Neuron (in vitro differentiated cells): ENCODE data around the gene DNAH8.

Source experiments
- H2AFZ ChIP-seq: one replicate; pipeline ENCODE4 v1.6.1; 2013; ENCODE audit warnings: low read depth, mild to moderate bottlenecking, inconsistent platforms, low read length, moderate library complexity
- H3K27me3 ChIP-seq: one replicate; pipeline ENCODE4 v1.6.1; 2013; ENCODE audit warnings: low read length; ENCODE audit not compliant: insufficient read depth
- H3K36me3 ChIP-seq: one replicate; pipeline ENCODE4 v1.6.1; 2013; ENCODE audit warnings: low read length; ENCODE audit not compliant: insufficient read depth
- H3K4me1 ChIP-seq: one replicate; pipeline ENCODE4 v1.6.1; 2013; ENCODE audit warnings: low read length; ENCODE audit not compliant: insufficient read depth
- H3K4me3 ChIP-seq: 2 replicates; pipeline ENCODE4 v1.5.1; 2013; ENCODE audit warnings: mild to moderate bottlenecking, low read length, moderate library complexity
- H3K9me3 ChIP-seq: one replicate; pipeline ENCODE4 v1.6.1; 2013; ENCODE audit warnings: low read length

The DNAH8 gene

GRCh38 chr6:39047434-39048327 is 332.6 kb downstream of the DNAH8 start:
- Histone ChIP-seq H2AFZ (no peak overlapping the region), H3K4me1 (no peaks in the 10 kb centered on the region), H3K9me3 (no peaks in the 10 kb centered on the region), H3K27me3 (peaks cover 67% of the 10 kb centered on the region), H3K36me3 (no peaks in the 10 kb centered on the region), H3K4me3 (no peak overlapping the region)

- Histone ChIP-seq H3K4me1 (no peaks in the 10 kb centered on the region), H3K36me3 (no peaks in the 10 kb centered on the region), H3K9me3 (no peaks in the 10 kb centered on the region), H3K27me3 (peaks cover 69% of the 10 kb centered on the region), H2AFZ (no peak within 1 kb of the TSS), H3K4me3 (peak within 1 kb of the TSS; percentile 3)
Observed at GRCh38 chr6:39048481-39049399, 333.6 kb downstream of the DNAH8 start, which contains the start of gene GLP1R. Gene GLP1R, plus strand, starts transcription at chr6:39048781. Its CDS starts 60 bp downstream, at chr6:39048841.

GRCh38 chr6:39049575-39050283 is 334.6 kb downstream of the DNAH8 start:
- Histone ChIP-seq H3K36me3 (no peaks in the 10 kb centered on the region), H3K27me3 (peaks cover 69% of the 10 kb centered on the region)

GRCh38 chr6:39050453-39051112 is 335.5 kb downstream of the DNAH8 start:
- H3K4me1 ChIP-seq, result no peaks in the 10 kb centered on the region
- H3K9me3 ChIP-seq, result no peaks in the 10 kb centered on the region
- no peak overlapping the region for H3K4me3 ChIP-seq
- H3K36me3 ChIP-seq, result no peaks in the 10 kb centered on the region
- peaks cover 62% of the 10 kb centered on the region for H3K27me3 ChIP-seq
- H2AFZ ChIP-seq, result no peak overlapping the region

More at GRCh38 chr6:39049575-39050283, 334.6 kb downstream of the DNAH8 start:
- H3K9me3 ChIP-seq, result no peaks in the 10 kb centered on the region
- no peaks in the 10 kb centered on the region for H3K4me1 ChIP-seq
- H2AFZ ChIP-seq, result no peak overlapping the region
- no peak overlapping the region for H3K4me3 ChIP-seq

GRCh38 chr6:39051399-39052122 is 336.4 kb downstream of the DNAH8 start:
- no peaks in the 10 kb centered on the region for H3K9me3 ChIP-seq
- H2AFZ ChIP-seq, result no peak overlapping the region
- H3K4me1 ChIP-seq, result no peaks in the 10 kb centered on the region
- no peak overlapping the region for H3K4me3 ChIP-seq
- H3K36me3 ChIP-seq, result no peaks in the 10 kb centered on the region
- peaks cover 58% of the 10 kb centered on the region for H3K27me3 ChIP-seq

- H3K4me1 ChIP-seq, result no peaks in the 10 kb centered on the region
- no peaks in the 10 kb centered on the region for H3K9me3 ChIP-seq
- H3K36me3 ChIP-seq, result no peaks in the 10 kb centered on the region
- H3K27me3 ChIP-seq, result peaks cover 42% of the 10 kb centered on the region
- no peak overlapping the region for H3K4me3 ChIP-seq
- H2AFZ ChIP-seq, result no peak overlapping the region
Observed at GRCh38 chr6:39053016-39053624, 338.0 kb downstream of the DNAH8 start.

- H2AFZ ChIP-seq, result no peak overlapping the region
- H3K27me3 ChIP-seq, result peaks cover 34% of the 10 kb centered on the region
- H3K36me3 ChIP-seq, result no peaks in the 10 kb centered on the region
Observed at GRCh38 chr6:39053854-39054576, 338.9 kb downstream of the DNAH8 start.

GRCh38 chr6:39054577-39055142 is 339.5 kb downstream of the DNAH8 start:
- Histone ChIP-seq H3K4me1 (no peaks in the 10 kb centered on the region), H3K36me3 (no peaks in the 10 kb centered on the region), H2AFZ (no peak overlapping the region), H3K4me3 (no peak overlapping the region), H3K9me3 (no peaks in the 10 kb centered on the region), H3K27me3 (peaks cover 27% of the 10 kb centered on the region)

More at GRCh38 chr6:39053854-39054576, 338.9 kb downstream of the DNAH8 start:
- no peaks in the 10 kb centered on the region for H3K4me1 ChIP-seq
- H3K4me3 ChIP-seq, result no peak overlapping the region
- no peaks in the 10 kb centered on the region for H3K9me3 ChIP-seq

- H3K27me3 ChIP-seq, result peaks cover 25% of the 10 kb centered on the region
- no peaks in the 10 kb centered on the region for H3K4me1 ChIP-seq
- no peak overlapping the region for H2AFZ ChIP-seq
- H3K9me3 ChIP-seq, result no peaks in the 10 kb centered on the region
- no peaks in the 10 kb centered on the region for H3K36me3 ChIP-seq
- H3K4me3 ChIP-seq, result no peak overlapping the region
Observed at GRCh38 chr6:39055661-39056060, 340.6 kb downstream of the DNAH8 start.

GRCh38 chr6:39056191-39056590 is 341.1 kb downstream of the DNAH8 start:
- no peaks in the 10 kb centered on the region for H3K36me3 ChIP-seq
- H3K4me1 ChIP-seq, result no peaks in the 10 kb centered on the region
- H3K27me3 ChIP-seq, result peaks cover 23% of the 10 kb centered on the region
- no peak overlapping the region for H2AFZ ChIP-seq
- no peaks in the 10 kb centered on the region for H3K9me3 ChIP-seq
- H3K4me3 ChIP-seq, result no peak overlapping the region

- peaks cover 19% of the 10 kb centered on the region for H3K27me3 ChIP-seq
- no peak overlapping the region for H2AFZ ChIP-seq
- no peaks in the 10 kb centered on the region for H3K36me3 ChIP-seq
- H3K9me3 ChIP-seq, result no peaks in the 10 kb centered on the region
- H3K4me1 ChIP-seq, result no peaks in the 10 kb centered on the region
- H3K4me3 ChIP-seq, result no peak overlapping the region
Observed at GRCh38 chr6:39056681-39057080, 341.6 kb downstream of the DNAH8 start.
